Endothelial cell of umbilical vein (primary cell): ENCODE measurements around the gene VIL1. TPM values are rescaled to one million over a fixed set of nuclear protein-coding genes. Genes with fewer than 3 reads are reported as not detected.

Source experiments
- BruUV-seq: library from RNA; stranded (reverse); fragments of 400-500 nt; replicated peaks from 2 replicates; lab custom pipeline; 2021; lab: Mats Ljungman, UMichigan
- CTCF ChIA-PET: fragments of 300-600, 350-600 bp; sonication (Branson Sonifier 250); formaldehyde crosslinking; loops from one replicate; lab custom pipeline; 2021; ENCODE audit warnings: antibody characterized with exemption, inconsistent platforms; lab: Charles Lee
- POLR2A ChIA-PET: fragments of 300-600, 350-600 bp; sonication (Branson Sonifier 250); formaldehyde crosslinking; loops from one replicate; lab custom pipeline; 2021; ENCODE audit warnings: antibody characterized with exemption, inconsistent platforms; lab: Charles Lee
- DNase-seq: peaks from one replicate; pipeline ENCODE4 v3.0.0-alpha.2; 2011; ENCODE audit warnings: low read depth, low spot score
- FAIRE-seq: peaks from 2 replicates; lab custom pipeline; 2011; peaks lifted over from hg19 to GRCh38; lab: Jason Lieb, UNC
- H2AFZ ChIP-seq: 2 replicates; pipeline ENCODE4 v1.6.0; 2012; ENCODE audit warnings: low read depth, low read length, control low read depth, inconsistent platforms
- H3K27ac ChIP-seq: 2 replicates; pipeline ENCODE4 v1.5.1; 2011; ENCODE audit warnings: low read depth, mild to moderate bottlenecking, control low read depth, low read length, moderate library complexity; ENCODE audit not compliant: insufficient read depth
- H3K27me3 ChIP-seq, 2 experiments: 2 replicates each; pipeline versions ENCODE4 v1.6.0 to v1.6.1; 2011; ENCODE audit warnings: low read length in 2 of 2, mixed read lengths in 1 of 2; ENCODE audit not compliant: control insufficient read depth in 2 of 2, insufficient read depth in 2 of 2
- H3K36me3 ChIP-seq, 2 experiments: 2 replicates in 1 of 2; 3 replicates in 1 of 2; pipeline ENCODE4 v1.5.1; 2011; ENCODE audit warnings: low read length in 2 of 2, mild to moderate bottlenecking in 1 of 2, moderate library complexity in 1 of 2; ENCODE audit not compliant: control insufficient read depth in 2 of 2, insufficient read depth in 2 of 2; ENCODE audit errors: extremely low read depth in 1 of 2
- H3K4me1 ChIP-seq: 3 replicates; pipeline ENCODE4 v1.5.1; 2011; ENCODE audit warnings: mild to moderate bottlenecking, low read length; ENCODE audit not compliant: control insufficient read depth, insufficient read depth; ENCODE audit errors: extremely low read depth
- H3K4me2 ChIP-seq: 2 replicates; pipeline ENCODE4 v1.6.1; 2011; ENCODE audit warnings: low read length, control low read depth, mixed read lengths; ENCODE audit not compliant: insufficient read depth
- H3K4me3 ChIP-seq, 3 experiments: fragments of 200-600 bp in 1 of 3; sonication (generic), shearing (Covaris generic) in 1 of 3; replicated peaks in 1 of 3; 2 replicates each; pipeline ENCODE4 v1.5.1; 2011 to 2016; ENCODE audit warnings: control low read depth in 3 of 3, low read length in 3 of 3, mild to moderate bottlenecking in 2 of 3, inconsistent platforms in 1 of 3, low read depth in 1 of 3, moderate library complexity in 1 of 3; ENCODE audit not compliant: insufficient read depth in 1 of 3
- H3K79me2 ChIP-seq: 2 replicates; pipeline ENCODE4 v1.6.0; 2012; ENCODE audit warnings: low read length, inconsistent platforms; ENCODE audit not compliant: control insufficient read depth, insufficient read depth
- H3K9ac ChIP-seq: replicated peaks from 2 replicates; pipeline ENCODE3; 2011; ENCODE audit warnings: low read length, control low read depth; ENCODE audit not compliant: insufficient read depth; ENCODE audit errors: extremely low read depth
- H3K9me1 ChIP-seq: replicated peaks from 3 replicates; pipeline ENCODE4 v1.6.0; 2011; ENCODE audit warnings: mild to moderate bottlenecking, low read length; ENCODE audit not compliant: control insufficient read depth, insufficient read depth; ENCODE audit errors: extremely low read depth
- H3K9me3 ChIP-seq: replicated peaks from 2 replicates; pipeline ENCODE4 v1.5.1; 2012; ENCODE audit warnings: low read length, inconsistent platforms; ENCODE audit not compliant: control insufficient read depth, insufficient read depth
- H4K20me1 ChIP-seq: replicated peaks from 2 replicates; pipeline ENCODE3; 2011; ENCODE audit warnings: mild to moderate bottlenecking, low read length; ENCODE audit not compliant: control insufficient read depth, insufficient read depth; ENCODE audit errors: extremely low read depth
- CTCF ChIP-seq, 2 donors: IDR thresholded peaks; 1 replicate in 1 of 2; 2 replicates in 1 of 2; pipeline ENCODE4 v1.5.1; 2011; ENCODE audit warnings: low read length in 2 of 2, mild to moderate bottlenecking in 2 of 2, moderate library complexity in 2 of 2, control low read depth in 1 of 2, inconsistent platforms in 1 of 2, low read depth in 1 of 2; ENCODE audit not compliant: insufficient read depth in 1 of 2; ENCODE audit errors: extremely low read depth in 1 of 2
- EZH2 ChIP-seq: IDR thresholded peaks from 2 replicates; pipeline ENCODE4 v1.6.1; 2012; ENCODE audit warnings: borderline replicate concordance, low read depth, mild to moderate bottlenecking, moderate library complexity, low read length, inconsistent platforms; ENCODE audit not compliant: severe bottlenecking
- FOS ChIP-seq: IDR thresholded peaks from 2 replicates; pipeline ENCODE4 v1.6.1; 2011; ENCODE audit warnings: mild to moderate bottlenecking, low read length, moderate library complexity, borderline replicate concordance; ENCODE audit not compliant: insufficient read depth
- GATA2 ChIP-seq: IDR thresholded peaks from 2 replicates; pipeline ENCODE4 v1.7.0; 2011; ENCODE audit warnings: low read depth, mild to moderate bottlenecking, moderate library complexity, mixed read lengths, low read length; ENCODE audit not compliant: insufficient read length, insufficient read depth
- JUN ChIP-seq: IDR thresholded peaks from 2 replicates; pipeline ENCODE4 v1.6.1; 2011; ENCODE audit warnings: borderline replicate concordance, low read depth; ENCODE audit not compliant: insufficient read length, insufficient read depth
- MAX ChIP-seq: IDR thresholded peaks from 2 replicates; pipeline ENCODE4 v1.6.1; 2011; ENCODE audit not compliant: insufficient read depth, insufficient read length
- MYC ChIP-seq: IDR thresholded peaks from one replicate; pipeline ENCODE4 v1.6.1; 2011; ENCODE audit warnings: mild to moderate bottlenecking, low read depth, low read length
- POLR2A ChIP-seq: IDR thresholded peaks from 2 replicates; pipeline ENCODE4 v1.6.1; 2012; ENCODE audit warnings: low read depth, mild to moderate bottlenecking, control low read depth, low read length
- POLR2AphosphoS5 ChIP-seq: IDR thresholded peaks from 2 replicates; pipeline ENCODE4 v1.6.1; 2012; ENCODE audit warnings: low read depth, mild to moderate bottlenecking, control low read depth, low read length, moderate library complexity; ENCODE audit not compliant: insufficient read depth
- dilution Hi-C: fragments of 300-500 bp; cut with MboI; formaldehyde crosslinking; loops from one replicate; pipeline ENCODE4 v1.15.0; 2019; ENCODE audit warnings: low sequenced_read_pairs; ENCODE audit not compliant: extremely low pct_ligation_motif_present
- intact Hi-C: fragments of 100-400 bp; cut with micrococcal nuclease; formaldehyde crosslinking; loops from one replicate; pipeline ENCODE4 v1.10.0; 2022
- polyA plus RNA-seq, 4 experiments: library from polyadenylated mRNA; depleted of rRNA in 3 of 4; stranded (reverse) in 3 of 4; unstranded in 1 of 4; fragments of >200 nt; gene quantifications; 2 replicates each; pipeline versions ENCODE4 v1.2.1 to v1.2.3, GENCODE V29; 2011 to 2012; ENCODE audit warnings: missing spikeins in 1 of 4
- total RNA-seq: library from RNA; stranded (reverse); gene quantifications from 2 replicates; pipeline ENCODE4 v1.2.3, GENCODE V29; 2021

VIL1 gene
- total and polyA plus RNA-seq, 2 donors (not counting 3 experiments of a cell fraction or from before 2014, with no cell fraction given), result not detected

GRCh38 chr2:218446547-218446946, 27.6 kb downstream of the VIL1 start:
- no peak for DNase-seq
- ChIA-PET POLR2A (no interaction called here), CTCF (no interaction called here)
- no peak overlapping the region for H3K4me2 ChIP-seq
- H3K4me3 ChIP-seq, result no peak overlapping the region
- intact Hi-C loops (no loop called here), dilution Hi-C loops (no loop called here)
- no peaks in the 10 kb centered on the region for H3K9me1 ChIP-seq
- no peak for TF ChIP-seq GATA2
- TF ChIP-seq MYC, result no peak
- TF ChIP-seq EZH2, result no peak
- TF ChIP-seq CTCF (IDR thresholded peaks at IDR 0.05; ENCODE audit: extremely low read depth in 1 of 2, insufficient read depth in 1 of 2, low read depth in 1 of 2, low read length in 2 of 2), result no peak
- TF ChIP-seq FOS, result no peak
- no peak for TF ChIP-seq MAX
- TF ChIP-seq POLR2A, result no peak
- no peak for TF ChIP-seq POLR2AphosphoS5
- TF ChIP-seq JUN, result no peak
- no peak for FAIRE-seq
- no TSS peak for BruUV-seq
- no peak overlapping the region for H3K27ac ChIP-seq
- peaks cover 12% of the 10 kb centered on the region for H3K4me1 ChIP-seq
- no peaks in the 10 kb centered on the region for H4K20me1 ChIP-seq
- H3K36me3 ChIP-seq, result no peaks in the 10 kb centered on the region
- no peak overlapping the region for H3K9ac ChIP-seq
- H3K27me3 ChIP-seq, result no peaks in the 10 kb centered on the region
- H2AFZ ChIP-seq, result no peak overlapping the region
- no peaks in the 10 kb centered on the region for H3K9me3 ChIP-seq
- no peaks in the 10 kb centered on the region for H3K79me2 ChIP-seq
